Measurements from ENCODE around the gene GSTT4. TPM values are rescaled to one million over a fixed set of nuclear protein-coding genes. Genes with fewer than 3 reads are reported as not detected.

The GSTT4 gene
- polyA plus RNA-seq, 2 of the 4 experiments (the other 2 are of a cell fraction) = not detected

DNA sequence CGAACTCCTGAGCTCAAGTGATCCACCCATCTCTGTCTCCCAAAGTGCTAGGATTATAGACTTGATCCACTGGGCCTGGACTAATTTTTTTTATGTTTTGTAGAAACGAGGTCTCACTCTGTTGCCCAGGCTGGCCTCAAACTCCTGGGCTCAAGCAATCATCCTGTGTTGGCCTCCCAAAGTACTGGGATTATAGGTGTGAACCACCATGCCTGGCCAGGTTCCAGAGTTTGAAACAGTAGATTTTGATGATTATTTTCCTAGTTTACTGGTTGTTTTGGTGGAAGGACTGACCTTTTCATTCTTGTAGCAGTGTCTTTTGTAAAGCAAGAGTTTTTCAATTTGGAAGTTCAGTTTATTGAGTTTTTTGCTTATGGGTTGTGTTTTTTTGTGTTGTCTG, 20.8 kb upstream of the GSTT4 start:
- no peak for DNase-seq (ENCODE audit: low read depth in 1 of 2, low spot score in 1 of 2)
- CTCF ChIA-PET = interaction anchor here (1.6 to 1.8 kb wide), 2 partner anchors 13 to 130 kb away, joined by 4 read pairs; no protein-coding TSS in a partner anchor
- no peak for FAIRE-seq
- H3K27ac ChIP-seq = no peak overlapping the region
- H3K4me2 ChIP-seq = no peak overlapping the region
- H3K4me1 ChIP-seq = no peaks in the 10 kb centered on the region
- no peaks in the 10 kb centered on the region for H3K9me3 ChIP-seq
- 79% methylated on average over 2 of the region's 2 CpGs for WGBS (ENCODE audit: missing lambda C conversion rate)
- POLR2A ChIA-PET = no interaction called here
- no peak overlapping the region for H3K4me3 ChIP-seq
- TF ChIP-seq ZSCAN20 (CRISPR knock-in tag; IDR thresholded peaks at IDR 0.05) (no peak), ESRRA (IDR thresholded peaks at IDR 0.05; ENCODE audit: borderline replicate concordance, low read length) (no peak), CEBPB (IDR thresholded peaks at IDR 0.05) (no peak), RNF2 (IDR thresholded peaks at IDR 0.05; ENCODE audit: borderline replicate concordance, low read depth) (no peak), EHF (CRISPR knock-in tag; IDR thresholded peaks at IDR 0.05) (no peak), RFX5 (IDR thresholded peaks at IDR 0.05) (no peak), KDM5A (IDR thresholded peaks at IDR 0.05) (no peak)
- TF ChIP-seq, protein P1, sequence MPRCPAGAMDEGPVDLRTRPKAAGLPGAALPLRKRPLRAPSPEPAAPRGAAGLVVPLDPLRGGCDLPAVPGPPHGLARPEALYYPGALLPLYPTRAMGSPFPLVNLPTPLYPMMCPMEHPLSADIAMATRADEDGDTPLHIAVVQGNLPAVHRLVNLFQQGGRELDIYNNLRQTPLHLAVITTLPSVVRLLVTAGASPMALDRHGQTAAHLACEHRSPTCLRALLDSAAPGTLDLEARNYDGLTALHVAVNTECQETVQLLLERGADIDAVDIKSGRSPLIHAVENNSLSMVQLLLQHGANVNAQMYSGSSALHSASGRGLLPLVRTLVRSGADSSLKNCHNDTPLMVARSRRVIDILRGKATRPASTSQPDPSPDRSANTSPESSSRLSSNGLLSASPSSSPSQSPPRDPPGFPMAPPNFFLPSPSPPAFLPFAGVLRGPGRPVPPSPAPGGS (IDR thresholded peaks at IDR 0.05) = no peak
- ATAC-seq = no peak

DNA sequence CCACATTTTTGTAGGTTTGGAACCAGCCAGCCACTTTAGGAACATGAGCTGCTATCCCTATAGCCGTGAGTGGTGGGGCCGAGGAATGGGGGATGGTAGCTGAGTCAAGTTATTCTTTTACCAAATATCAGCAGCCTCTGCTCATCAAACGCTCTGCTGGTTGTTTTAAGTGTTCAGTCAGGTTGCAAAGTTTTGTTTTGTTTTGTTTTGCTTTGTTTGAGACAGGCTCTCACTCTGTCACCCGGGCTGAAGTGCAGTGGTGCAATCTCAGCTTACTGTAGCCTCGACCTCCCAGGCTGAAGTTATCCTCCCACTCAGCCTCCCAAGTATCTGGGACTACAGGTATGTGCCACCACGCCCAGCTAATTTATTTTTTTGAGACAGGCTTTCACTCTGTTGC, 20.2 kb upstream of the GSTT4 start:
- no peak for DNase-seq (ENCODE audit: low read depth in 1 of 2, low spot score in 1 of 2)
- Histone ChIP-seq H3K4me3 (no peak overlapping the region), H3K4me1 (no peaks in the 10 kb centered on the region), H3K9me3 (no peaks in the 10 kb centered on the region), H3K4me2 (no peak overlapping the region), H3K27ac (no peak overlapping the region)
- FAIRE-seq = no peak
- ChIA-PET POLR2A (no interaction called here), CTCF (interaction anchor here (1.6 to 1.8 kb wide), 2 partner anchors 14 to 130 kb away, joined by 4 read pairs; no protein-coding TSS in a partner anchor)
- ATAC-seq = no peak
- no peak for TF ChIP-seq NR3C1 (IDR thresholded peaks at IDR 0.05)
- no peak for TF ChIP-seq EP300 (IDR thresholded peaks at IDR 0.05)
- no peak for TF ChIP-seq JUNB (IDR thresholded peaks at IDR 0.05)
- TF ChIP-seq, protein P2, sequence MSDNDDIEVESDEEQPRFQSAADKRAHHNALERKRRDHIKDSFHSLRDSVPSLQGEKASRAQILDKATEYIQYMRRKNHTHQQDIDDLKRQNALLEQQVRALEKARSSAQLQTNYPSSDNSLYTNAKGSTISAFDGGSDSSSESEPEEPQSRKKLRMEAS (IDR thresholded peaks at IDR 0.05) = no peak
- TF ChIP-seq FOSB (CRISPR knock-in tag; IDR thresholded peaks at IDR 0.05) = no peak
- TF ChIP-seq CHD4 (IDR thresholded peaks at IDR 0.05; ENCODE audit: borderline replicate concordance) = no peak
- TF ChIP-seq NPAS2 (CRISPR knock-in tag; IDR thresholded peaks at IDR 0.05; ENCODE audit: borderline replicate concordance) = no peak
- TF ChIP-seq SMC3 (IDR thresholded peaks at IDR 0.05) = no peak
- TF ChIP-seq TP53 (CRISPR knock-in tag; IDR thresholded peaks at IDR 0.05) = no peak
- TF ChIP-seq HOXA7 (CRISPR knock-in tag; IDR thresholded peaks at IDR 0.05) = no peak
- TF ChIP-seq POLR2A (IDR thresholded peaks at IDR 0.05; ENCODE audit: low read length) = no peak
- TF ChIP-seq KDM5A (IDR thresholded peaks at IDR 0.05) = no peak
- no peak for TF ChIP-seq RFX5 (IDR thresholded peaks at IDR 0.05)
- TF ChIP-seq ESRRA (IDR thresholded peaks at IDR 0.05; ENCODE audit: borderline replicate concordance, low read length) = no peak
- TF ChIP-seq PHF8 (IDR thresholded peaks at IDR 0.05; ENCODE audit: borderline replicate concordance, low read depth) = no peak
- no peak for TF ChIP-seq ZC3H11A (IDR thresholded peaks at IDR 0.05)
- TF ChIP-seq, protein P3, sequence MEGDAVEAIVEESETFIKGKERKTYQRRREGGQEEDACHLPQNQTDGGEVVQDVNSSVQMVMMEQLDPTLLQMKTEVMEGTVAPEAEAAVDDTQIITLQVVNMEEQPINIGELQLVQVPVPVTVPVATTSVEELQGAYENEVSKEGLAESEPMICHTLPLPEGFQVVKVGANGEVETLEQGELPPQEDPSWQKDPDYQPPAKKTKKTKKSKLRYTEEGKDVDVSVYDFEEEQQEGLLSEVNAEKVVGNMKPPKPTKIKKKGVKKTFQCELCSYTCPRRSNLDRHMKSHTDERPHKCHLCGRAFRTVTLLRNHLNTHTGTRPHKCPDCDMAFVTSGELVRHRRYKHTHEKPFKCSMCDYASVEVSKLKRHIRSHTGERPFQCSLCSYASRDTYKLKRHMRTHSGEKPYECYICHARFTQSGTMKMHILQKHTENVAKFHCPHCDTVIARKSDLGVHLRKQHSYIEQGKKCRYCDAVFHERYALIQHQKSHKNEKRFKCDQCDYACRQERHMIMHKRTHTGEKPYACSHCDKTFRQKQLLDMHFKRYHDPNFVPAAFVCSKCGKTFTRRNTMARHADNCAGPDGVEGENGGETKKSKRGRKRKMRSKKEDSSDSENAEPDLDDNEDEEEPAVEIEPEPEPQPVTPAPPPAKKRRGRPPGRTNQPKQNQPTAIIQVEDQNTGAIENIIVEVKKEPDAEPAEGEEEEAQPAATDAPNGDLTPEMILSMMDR (IDR thresholded peaks at IDR 0.05) = no peak
- TF ChIP-seq KDM1A (IDR thresholded peaks at IDR 0.05; ENCODE audit: low read depth) = no peak
- no peak for TF ChIP-seq TFCP2L1 (CRISPR knock-in tag; IDR thresholded peaks at IDR 0.05)
- WGBS (ENCODE audit: missing lambda C conversion rate) = 83% methylated on average over 6 of the region's 6 CpGs

DNA sequence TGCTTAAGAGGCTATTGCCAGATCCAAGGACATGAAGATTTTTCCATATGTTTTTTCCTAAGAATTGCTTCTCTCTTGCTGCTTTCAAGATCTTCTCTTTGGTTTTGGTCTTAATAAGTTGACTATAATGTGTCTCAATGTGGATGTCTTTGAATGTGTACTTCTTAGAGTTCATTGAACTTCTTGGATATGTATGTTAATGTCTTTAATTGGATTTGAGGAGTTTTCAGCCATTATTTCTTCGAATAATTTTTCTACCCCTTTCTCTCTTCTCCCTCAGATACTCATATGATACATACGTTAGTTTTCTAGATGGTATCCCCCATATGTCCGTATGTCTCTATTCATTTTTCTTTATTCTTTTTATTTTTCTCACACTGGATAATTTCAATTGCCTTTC, 19.1 kb upstream of the GSTT4 start:
- Histone ChIP-seq H3K9me3 (no peaks in the 10 kb centered on the region), H3K4me3 (no peak overlapping the region), H3K27ac (no peak overlapping the region), H3K4me2 (no peak overlapping the region), H3K4me1 (no peaks in the 10 kb centered on the region)
- ChIA-PET CTCF (no interaction called here), POLR2A (no interaction called here)
- no peak for FAIRE-seq
- WGBS (ENCODE audit: missing lambda C conversion rate) = 91% methylated on average over 3 of the region's 3 CpGs
- ATAC-seq = no peak
- DNase-seq (ENCODE audit: low read depth in 1 of 2, low spot score in 1 of 2) = no peak
- TF ChIP-seq, protein P3 (IDR thresholded peaks at IDR 0.05) = no peak
- TF ChIP-seq FOXS1 (CRISPR knock-in tag; IDR thresholded peaks at IDR 0.05) = no peak
- no peak for TF ChIP-seq ZSCAN20 (CRISPR knock-in tag; IDR thresholded peaks at IDR 0.05)
- TF ChIP-seq, protein P1 (IDR thresholded peaks at IDR 0.05) = no peak
- no peak for TF ChIP-seq ESRRA (IDR thresholded peaks at IDR 0.05; ENCODE audit: borderline replicate concordance, low read length)
- no peak for TF ChIP-seq HEYL (CRISPR knock-in tag; IDR thresholded peaks at IDR 0.05)
- TF ChIP-seq POLR2AphosphoS2 (conservative IDR thresholded peaks at IDR 0.05; ENCODE audit: low read length) = no peak
- TF ChIP-seq CBX8 (IDR thresholded peaks at IDR 0.05) = no peak
- no peak for TF ChIP-seq EHMT2 (IDR thresholded peaks at IDR 0.05; ENCODE audit: low read depth)
- no peak for TF ChIP-seq GATA3 (IDR thresholded peaks at IDR 0.05; ENCODE audit: borderline replicate concordance)

All from A549 (cell line).